ENCODE data around the gene PTPRN.

DNA sequence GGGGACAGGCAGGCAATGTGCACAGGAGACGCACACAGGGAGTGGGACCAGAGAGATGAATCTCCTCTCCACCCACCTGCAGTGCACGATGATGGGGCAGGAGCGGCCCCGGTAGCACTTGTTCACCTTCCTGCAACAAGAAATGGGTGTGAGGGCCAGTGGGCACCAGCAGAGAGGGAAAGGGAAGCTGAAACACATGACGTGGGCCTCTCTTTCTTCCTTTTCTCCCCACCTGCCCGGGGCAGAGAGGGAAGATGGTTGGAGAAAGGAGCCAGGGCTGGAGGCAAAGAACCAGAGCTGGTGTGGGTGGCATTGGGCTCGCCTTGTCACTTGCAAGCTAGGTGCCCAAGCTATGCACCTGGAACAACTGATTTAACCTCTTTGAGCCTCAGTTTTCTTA is 17.8 kb downstream of the PTPRN start:
- TF ChIP-seq GATA2 (IDR thresholded peaks at IDR 0.05; ENCODE audit: low read depth, low read length) (no peak), GATA3 (IDR thresholded peaks at IDR 0.05; ENCODE audit: low read depth, low read length) (no peak)

All from SH-SY5Y (cell line).